Endothelial cell of umbilical vein (primary cell): ENCODE data around the gene KCTD18. TPM values are rescaled to one million over a fixed set of nuclear protein-coding genes. Genes with fewer than 3 reads are reported as not detected.

Source experiments
- BruUV-seq: library from RNA; stranded (reverse); fragments of 400-500 nt; replicated peaks from 2 replicates; lab custom pipeline; 2021; lab: Mats Ljungman, UMichigan
- CTCF ChIA-PET: fragments of 300-600, 350-600 bp; sonication (Branson Sonifier 250); formaldehyde crosslinking; loops from one replicate; lab custom pipeline; 2021; ENCODE audit warnings: antibody characterized with exemption, inconsistent platforms; lab: Charles Lee
- POLR2A ChIA-PET: fragments of 300-600, 350-600 bp; sonication (Branson Sonifier 250); formaldehyde crosslinking; loops from one replicate; lab custom pipeline; 2021; ENCODE audit warnings: antibody characterized with exemption, inconsistent platforms; lab: Charles Lee
- DNase-seq: peaks from one replicate; pipeline ENCODE4 v3.0.0-alpha.2; 2011; ENCODE audit warnings: low read depth, low spot score
- FAIRE-seq: peaks from 2 replicates; lab custom pipeline; 2011; peaks lifted over from hg19 to GRCh38; lab: Jason Lieb, UNC
- H2AFZ ChIP-seq: 2 replicates; pipeline ENCODE4 v1.6.0; 2012; ENCODE audit warnings: low read depth, low read length, control low read depth, inconsistent platforms
- H3K27ac ChIP-seq: 2 replicates; pipeline ENCODE4 v1.5.1; 2011; ENCODE audit warnings: low read depth, mild to moderate bottlenecking, control low read depth, low read length, moderate library complexity; ENCODE audit not compliant: insufficient read depth
- H3K27me3 ChIP-seq, 2 experiments: 2 replicates each; pipeline versions ENCODE4 v1.6.0 to v1.6.1; 2011; ENCODE audit warnings: low read length in 2 of 2, mixed read lengths in 1 of 2; ENCODE audit not compliant: control insufficient read depth in 2 of 2, insufficient read depth in 2 of 2
- H3K36me3 ChIP-seq, 2 experiments: 2 replicates in 1 of 2; 3 replicates in 1 of 2; pipeline ENCODE4 v1.5.1; 2011; ENCODE audit warnings: low read length in 2 of 2, mild to moderate bottlenecking in 1 of 2, moderate library complexity in 1 of 2; ENCODE audit not compliant: control insufficient read depth in 2 of 2, insufficient read depth in 2 of 2; ENCODE audit errors: extremely low read depth in 1 of 2
- H3K4me1 ChIP-seq: 3 replicates; pipeline ENCODE4 v1.5.1; 2011; ENCODE audit warnings: mild to moderate bottlenecking, low read length; ENCODE audit not compliant: control insufficient read depth, insufficient read depth; ENCODE audit errors: extremely low read depth
- H3K4me2 ChIP-seq: 2 replicates; pipeline ENCODE4 v1.6.1; 2011; ENCODE audit warnings: low read length, control low read depth, mixed read lengths; ENCODE audit not compliant: insufficient read depth
- H3K4me3 ChIP-seq, 3 experiments: fragments of 200-600 bp in 1 of 3; sonication (generic), shearing (Covaris generic) in 1 of 3; replicated peaks in 1 of 3; 2 replicates each; pipeline ENCODE4 v1.5.1; 2011 to 2016; ENCODE audit warnings: control low read depth in 3 of 3, low read length in 3 of 3, mild to moderate bottlenecking in 2 of 3, inconsistent platforms in 1 of 3, low read depth in 1 of 3, moderate library complexity in 1 of 3; ENCODE audit not compliant: insufficient read depth in 1 of 3
- H3K79me2 ChIP-seq: 2 replicates; pipeline ENCODE4 v1.6.0; 2012; ENCODE audit warnings: low read length, inconsistent platforms; ENCODE audit not compliant: control insufficient read depth, insufficient read depth
- H3K9ac ChIP-seq: replicated peaks from 2 replicates; pipeline ENCODE3; 2011; ENCODE audit warnings: low read length, control low read depth; ENCODE audit not compliant: insufficient read depth; ENCODE audit errors: extremely low read depth
- H3K9me1 ChIP-seq: replicated peaks from 3 replicates; pipeline ENCODE4 v1.6.0; 2011; ENCODE audit warnings: mild to moderate bottlenecking, low read length; ENCODE audit not compliant: control insufficient read depth, insufficient read depth; ENCODE audit errors: extremely low read depth
- H3K9me3 ChIP-seq: replicated peaks from 2 replicates; pipeline ENCODE4 v1.5.1; 2012; ENCODE audit warnings: low read length, inconsistent platforms; ENCODE audit not compliant: control insufficient read depth, insufficient read depth
- H4K20me1 ChIP-seq: replicated peaks from 2 replicates; pipeline ENCODE3; 2011; ENCODE audit warnings: mild to moderate bottlenecking, low read length; ENCODE audit not compliant: control insufficient read depth, insufficient read depth; ENCODE audit errors: extremely low read depth
- CTCF ChIP-seq, 2 donors: IDR thresholded peaks; 1 replicate in 1 of 2; 2 replicates in 1 of 2; pipeline ENCODE4 v1.5.1; 2011; ENCODE audit warnings: low read length in 2 of 2, mild to moderate bottlenecking in 2 of 2, moderate library complexity in 2 of 2, control low read depth in 1 of 2, inconsistent platforms in 1 of 2, low read depth in 1 of 2; ENCODE audit not compliant: insufficient read depth in 1 of 2; ENCODE audit errors: extremely low read depth in 1 of 2
- EZH2 ChIP-seq: IDR thresholded peaks from 2 replicates; pipeline ENCODE4 v1.6.1; 2012; ENCODE audit warnings: borderline replicate concordance, low read depth, mild to moderate bottlenecking, moderate library complexity, low read length, inconsistent platforms; ENCODE audit not compliant: severe bottlenecking
- FOS ChIP-seq: IDR thresholded peaks from 2 replicates; pipeline ENCODE4 v1.6.1; 2011; ENCODE audit warnings: mild to moderate bottlenecking, low read length, moderate library complexity, borderline replicate concordance; ENCODE audit not compliant: insufficient read depth
- GATA2 ChIP-seq: IDR thresholded peaks from 2 replicates; pipeline ENCODE4 v1.7.0; 2011; ENCODE audit warnings: low read depth, mild to moderate bottlenecking, moderate library complexity, mixed read lengths, low read length; ENCODE audit not compliant: insufficient read length, insufficient read depth
- MAX ChIP-seq: IDR thresholded peaks from 2 replicates; pipeline ENCODE4 v1.6.1; 2011; ENCODE audit not compliant: insufficient read depth, insufficient read length
- POLR2A ChIP-seq: IDR thresholded peaks from 2 replicates; pipeline ENCODE4 v1.6.1; 2012; ENCODE audit warnings: low read depth, mild to moderate bottlenecking, control low read depth, low read length
- dilution Hi-C: fragments of 300-500 bp; cut with MboI; formaldehyde crosslinking; loops from one replicate; pipeline ENCODE4 v1.15.0; 2019; ENCODE audit warnings: low sequenced_read_pairs; ENCODE audit not compliant: extremely low pct_ligation_motif_present
- intact Hi-C: fragments of 100-400 bp; cut with micrococcal nuclease; formaldehyde crosslinking; loops from one replicate; pipeline ENCODE4 v1.10.0; 2022
- polyA plus RNA-seq, 4 experiments: library from polyadenylated mRNA; depleted of rRNA in 3 of 4; stranded (reverse) in 3 of 4; unstranded in 1 of 4; fragments of >200 nt; gene quantifications; 2 replicates each; pipeline versions ENCODE4 v1.2.1 to v1.2.3, GENCODE V29; 2011 to 2012; ENCODE audit warnings: missing spikeins in 1 of 4
- total RNA-seq: library from RNA; stranded (reverse); gene quantifications from 2 replicates; pipeline ENCODE4 v1.2.3, GENCODE V29; 2021

Gene KCTD18
- total and polyA plus RNA-seq, 2 donors (not counting 3 experiments of a cell fraction or from before 2014, with no cell fraction given): 2.6 to 6.6 TPM

GRCh38 chr2:200528228-200528627, 18.4 kb upstream of the KCTD18 start:
- Histone ChIP-seq H3K4me2 (no peak overlapping the region), H3K9ac (no peak overlapping the region), H3K27me3 (peaks cover 6 to 7% of the 10 kb centered on the region in 2 experiments), H3K9me1 (no peaks in the 10 kb centered on the region), H3K36me3 (no peaks in the 10 kb centered on the region), H3K79me2 (peaks cover 66% of the 10 kb centered on the region), H3K27ac (no peak overlapping the region), H4K20me1 (no peaks in the 10 kb centered on the region), H3K9me3 (no peaks in the 10 kb centered on the region), H3K4me3 (no peak overlapping the region), H2AFZ (no peak overlapping the region), H3K4me1 (peaks cover 8% of the 10 kb centered on the region)
- dilution Hi-C loops: no loop called here
- ChIA-PET POLR2A (no interaction called here), CTCF (interaction anchor here (1.1 kb wide), 1 partner anchor 18 kb away, joined by 3 read pairs; the partner anchor contains the start of gene KCTD18)
- no TSS peak for BruUV-seq
- TF ChIP-seq FOS (no peak), POLR2A (no peak), EZH2 (no peak), GATA2 (no peak), CTCF (IDR thresholded peaks at IDR 0.05; ENCODE audit: extremely low read depth in 1 of 2, insufficient read depth in 1 of 2, low read depth in 1 of 2, low read length in 2 of 2) (no peak), MAX (no peak)
- DNase-seq (no peak), FAIRE-seq (no peak)
- intact Hi-C loops: loop anchor here (5.0 kb wide), 1 partner anchor 909 kb away; no protein-coding TSS in a partner anchor
